ENCODE measurements around the gene DCX. TPM values are rescaled to one million over a fixed set of nuclear protein-coding genes. Genes with fewer than 3 reads are reported as not detected.

The DCX gene
- total RNA-seq, 1 experiment from 2014 or later: not detected

DNA sequence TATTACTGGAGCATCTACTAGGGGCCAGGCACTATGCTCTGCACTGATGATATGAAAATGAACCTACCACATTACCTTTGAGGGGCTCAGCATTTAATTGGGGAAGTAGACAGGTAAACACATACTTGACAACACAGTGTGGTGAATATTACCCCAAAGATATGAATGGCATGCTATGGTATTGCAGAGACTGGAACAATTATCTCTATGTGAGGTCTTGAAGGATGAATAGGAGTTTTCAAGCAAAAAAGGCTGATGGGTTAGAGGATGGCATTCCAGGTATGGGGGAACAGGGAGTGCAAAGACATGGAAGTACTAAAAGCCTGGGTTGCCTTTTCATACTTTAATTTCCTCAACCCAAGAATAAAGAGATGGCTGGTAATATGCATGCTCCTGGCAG lies 82.6 kb downstream of the DCX start:
- Histone ChIP-seq H3K4me3 (no peak overlapping the region), H3K27me3 (ENCODE audit: insufficient read depth, low read depth) (peaks cover 7% of the 10 kb centered on the region; the same call in 1 of the 2 replicates), H3K9me3 (ENCODE audit: insufficient read depth, low read depth) (no peaks in the 10 kb centered on the region), H3K9me2 (ENCODE audit: insufficient read depth) (no peaks in the 10 kb centered on the region), H3K79me2 (ENCODE audit: low read depth) (no peaks in the 10 kb centered on the region), H3K4me2 (no peak overlapping the region), H3F3A (ENCODE audit: insufficient read depth, low read depth) (no peaks in the 10 kb centered on the region), H3K36me3 (ENCODE audit: low read depth) (no peaks in the 10 kb centered on the region), H3K27ac (no peak overlapping the region), H4K20me1 (ENCODE audit: insufficient read depth) (no peaks in the 10 kb centered on the region), H3K4me1 (replicated peaks; ENCODE audit: insufficient read depth) (no peaks in the 10 kb centered on the region), H2AFZ (no peak overlapping the region)
- TF ChIP-seq EZH2 (IDR thresholded peaks at IDR 0.05; ENCODE audit: low read depth): no peak
- no peak for TF ChIP-seq CTCF (conservative IDR thresholded peaks at IDR 0.05)
- intact Hi-C loops (cut with micrococcal nuclease; ENCODE audit: unreplicated experiment): no loop called here
- BruUV-seq (replicated peaks): no TSS peak
- CTCF ChIA-PET: no interaction called here
- POLR2A ChIA-PET (ENCODE audit: unreplicated experiment): no interaction called here
- DNase-seq: no peak

GRCh38 chrX:111328858-111329257 lies 83.1 kb downstream of the DCX start:
- H3K9me2 ChIP-seq (ENCODE audit: insufficient read depth): no peaks in the 10 kb centered on the region
- no peaks in the 10 kb centered on the region for H3K9me3 ChIP-seq (ENCODE audit: insufficient read depth, low read depth)
- ChIA-PET CTCF (no interaction called here), POLR2A (ENCODE audit: unreplicated experiment) (no interaction called here)
- no peaks in the 10 kb centered on the region for H3K36me3 ChIP-seq (ENCODE audit: low read depth)
- H3K4me2 ChIP-seq: no peak overlapping the region
- H3K4me1 ChIP-seq (replicated peaks; ENCODE audit: insufficient read depth): no peaks in the 10 kb centered on the region
- H3K79me2 ChIP-seq (ENCODE audit: low read depth): no peaks in the 10 kb centered on the region
- H3K27ac ChIP-seq: no peak overlapping the region
- H2AFZ ChIP-seq: no peak overlapping the region
- intact Hi-C loops (cut with micrococcal nuclease; ENCODE audit: unreplicated experiment): no loop called here
- no peak for DNase-seq
- no TSS peak for BruUV-seq (replicated peaks)
- no peaks in the 10 kb centered on the region for H3F3A ChIP-seq (ENCODE audit: insufficient read depth, low read depth)
- no peak for TF ChIP-seq CTCF (conservative IDR thresholded peaks at IDR 0.05)
- TF ChIP-seq EZH2 (IDR thresholded peaks at IDR 0.05; ENCODE audit: low read depth): no peak
- no peaks in the 10 kb centered on the region for H4K20me1 ChIP-seq (ENCODE audit: insufficient read depth)
- H3K27me3 ChIP-seq (ENCODE audit: insufficient read depth, low read depth): peaks cover 6% of the 10 kb centered on the region; the same call in 1 of the 2 replicates
- no peak overlapping the region for H3K4me3 ChIP-seq

DNA sequence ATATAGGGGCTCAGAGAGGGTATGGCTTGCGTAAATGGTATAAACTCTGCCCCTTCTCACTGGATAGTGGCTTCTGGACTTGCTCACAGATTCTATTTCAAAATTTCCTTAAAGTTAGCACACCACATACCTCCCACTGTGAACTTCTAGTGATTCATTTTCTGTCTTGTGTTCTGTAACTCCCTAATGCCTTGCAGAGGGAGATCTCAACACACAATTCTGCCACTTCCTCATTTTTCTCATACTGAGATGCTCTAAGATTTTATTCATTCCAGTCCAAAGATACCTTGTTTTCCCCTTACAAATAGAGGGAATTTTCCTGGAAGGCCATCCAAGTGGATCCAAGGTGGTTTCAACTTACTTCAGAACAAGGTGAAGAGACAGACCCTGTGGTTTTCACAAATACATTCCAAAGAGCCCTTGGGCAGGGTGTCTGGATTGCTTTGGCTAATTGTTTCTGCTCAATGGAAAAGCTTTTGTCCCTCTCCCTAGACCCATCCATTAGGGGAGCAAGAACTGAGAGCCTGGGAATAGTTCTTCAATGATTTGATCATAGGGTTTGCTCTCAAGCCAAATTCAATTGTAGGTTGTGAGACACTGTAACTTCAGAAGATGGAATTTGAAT lies 89.6 kb downstream of the DCX start:
- Histone ChIP-seq H3K9me2 (ENCODE audit: insufficient read depth) (no peaks in the 10 kb centered on the region), H3K79me2 (ENCODE audit: low read depth) (no peaks in the 10 kb centered on the region), H3K27ac (no peak overlapping the region), H2AFZ (no peak overlapping the region), H3K4me1 (replicated peaks; ENCODE audit: insufficient read depth) (no peaks in the 10 kb centered on the region), H3K27me3 (ENCODE audit: insufficient read depth, low read depth) (peaks cover 6% of the 10 kb centered on the region; the same call in 1 of the 2 replicates), H4K20me1 (ENCODE audit: insufficient read depth) (no peaks in the 10 kb centered on the region), H3K4me3 (no peak overlapping the region), H3K36me3 (ENCODE audit: low read depth) (no peaks in the 10 kb centered on the region), H3K9me3 (ENCODE audit: insufficient read depth, low read depth) (no peaks in the 10 kb centered on the region), H3K4me2 (no peak overlapping the region), H3F3A (ENCODE audit: insufficient read depth, low read depth) (no peaks in the 10 kb centered on the region)
- TF ChIP-seq EZH2 (IDR thresholded peaks at IDR 0.05; ENCODE audit: low read depth) (no peak), CTCF (conservative IDR thresholded peaks at IDR 0.05) (no peak)
- intact Hi-C loops (cut with micrococcal nuclease; ENCODE audit: unreplicated experiment): no loop called here
- ChIA-PET POLR2A (ENCODE audit: unreplicated experiment) (no interaction called here), CTCF (no interaction called here)
- no TSS peak for BruUV-seq (replicated peaks)
- no peak for DNase-seq
